Measurements from ENCODE around the gene UBAP2.

Gene UBAP2

GRCh38 chr9:33924978-33925797 is 123.5 kb downstream of the UBAP2 start:
- DNase-seq (ENCODE audit: low read depth in 2 of 2) = peak; percentile 17 to 20

- no peak for DNase-seq (ENCODE audit: low read depth in 2 of 2)
These were observed 124.5 kb downstream of the UBAP2 start for GRCh38 chr9:33923998-33924701.

- DNase-seq (ENCODE audit: low read depth in 2 of 2) = no peak
These were observed 125.6 kb downstream of the UBAP2 start for GRCh38 chr9:33923079-33923478.

- DNase-seq (ENCODE audit: low read depth in 2 of 2) = no peak
These were observed 126.5 kb downstream of the UBAP2 start for GRCh38 chr9:33921967-33922895.

GRCh38 chr9:33919276-33919897 is 129.3 kb downstream of the UBAP2 start:
- DNase-seq (ENCODE audit: low read depth in 2 of 2) = no peak

- no peak for DNase-seq (ENCODE audit: low read depth in 2 of 2)
These were observed 131.7 kb downstream of the UBAP2 start for GRCh38 chr9:33917036-33917435.

- DNase-seq (ENCODE audit: low read depth in 2 of 2) = no peak
These were observed 133.6 kb downstream of the UBAP2 start for GRCh38 chr9:33914887-33915628.

GRCh38 chr9:33913541-33913940 is 135.1 kb downstream of the UBAP2 start:
- no peak for DNase-seq (ENCODE audit: low read depth in 2 of 2)

GRCh38 chr9:33908749-33909148 is 139.9 kb downstream of the UBAP2 start:
- DNase-seq (ENCODE audit: low read depth in 2 of 2) = no peak

GRCh38 chr9:33908114-33908513 is 140.6 kb downstream of the UBAP2 start:
- no peak for DNase-seq (ENCODE audit: low read depth in 2 of 2)

- no peak for DNase-seq (ENCODE audit: low read depth in 2 of 2)
These were observed 141.3 kb downstream of the UBAP2 start for GRCh38 chr9:33907347-33907746.

- DNase-seq (ENCODE audit: low read depth in 2 of 2) = no peak
These were observed 141.9 kb downstream of the UBAP2 start for GRCh38 chr9:33906769-33907168.

- no peak for DNase-seq (ENCODE audit: low read depth in 2 of 2)
These were observed 143.6 kb downstream of the UBAP2 start for GRCh38 chr9:33905137-33905536.

- DNase-seq (ENCODE audit: low read depth in 2 of 2) = no peak
These were observed 145.4 kb downstream of the UBAP2 start for GRCh38 chr9:33903157-33903780.

- no peak for DNase-seq (ENCODE audit: low read depth in 2 of 2)
These were observed 154.4 kb downstream of the UBAP2 start for GRCh38 chr9:33894316-33894715.

GRCh38 chr9:33893861-33894260 is 154.8 kb downstream of the UBAP2 start:
- no peak for DNase-seq (ENCODE audit: low read depth in 2 of 2)

- DNase-seq (ENCODE audit: low read depth in 2 of 2) = no peak
These were observed 162.7 kb downstream of the UBAP2 start for GRCh38 chr9:33885948-33886347.

GRCh38 chr9:33884856-33885701 is 163.6 kb downstream of the UBAP2 start:
- peak in 1 of 2 experiments; percentile 12 for DNase-seq (ENCODE audit: low read depth in 2 of 2)

- DNase-seq (ENCODE audit: low read depth in 2 of 2) = no peak
These were observed 167.1 kb downstream of the UBAP2 start for GRCh38 chr9:33881635-33882034.
